Measurements from ENCODE around the gene MOV10L1.

GRCh38 chr22:50171965-50172421 lies 82.2 kb downstream of the MOV10L1 start:
- TF ChIP-seq CTCF (IDR thresholded peaks at IDR 0.05) (no peak), POLR2A (IDR thresholded peaks at IDR 0.05) (no peak)

Data from breast epithelium (tissue), 3 donors.